ENCODE results near the gene PTPRK.

The PTPRK gene

GRCh38 chr6:128483472-128484135 lies 36.8 kb downstream of the PTPRK start:
- TF ChIP-seq CTCF (IDR thresholded peaks at IDR 0.05; ENCODE audit: low read depth, low read length) = no peak
- DNase-seq (ENCODE audit: low read depth, low spot score) = no peak
- no peak overlapping the region for H3K4me3 ChIP-seq (ENCODE audit: low read depth, low read length)
- in situ Hi-C loops (cut with HindIII; ENCODE audit: low sequenced_read_pairs) = no loop called here

- no peak overlapping the region for H3K4me3 ChIP-seq (ENCODE audit: low read depth, low read length)
- in situ Hi-C loops (cut with HindIII; ENCODE audit: low sequenced_read_pairs) = no loop called here
- no peak for TF ChIP-seq CTCF (IDR thresholded peaks at IDR 0.05; ENCODE audit: low read depth, low read length)
- no peak for DNase-seq (ENCODE audit: low read depth, low spot score)
These were observed 37.8 kb downstream of the PTPRK start for GRCh38 chr6:128482642-128483041.

- TF ChIP-seq CTCF (IDR thresholded peaks at IDR 0.05; ENCODE audit: low read depth, low read length) = no peak
- no peak overlapping the region for H3K4me3 ChIP-seq (ENCODE audit: low read depth, low read length)
- in situ Hi-C loops (cut with HindIII; ENCODE audit: low sequenced_read_pairs) = no loop called here
- no peak for DNase-seq (ENCODE audit: low read depth, low spot score)
These were observed 40.4 kb downstream of the PTPRK start for GRCh38 chr6:128479991-128480390.

- no peak for DNase-seq (ENCODE audit: low read depth, low spot score)
- in situ Hi-C loops (cut with HindIII; ENCODE audit: low sequenced_read_pairs) = no loop called here
- H3K4me3 ChIP-seq (ENCODE audit: low read depth, low read length) = no peak overlapping the region
- no peak for TF ChIP-seq CTCF (IDR thresholded peaks at IDR 0.05; ENCODE audit: low read depth, low read length)
These were observed 41.2 kb downstream of the PTPRK start for GRCh38 chr6:128479048-128479666.

GRCh38 chr6:128478230-128479047 lies 42.0 kb downstream of the PTPRK start:
- TF ChIP-seq CTCF (IDR thresholded peaks at IDR 0.05; ENCODE audit: low read depth, low read length) = no peak
- no peak overlapping the region for H3K4me3 ChIP-seq (ENCODE audit: low read depth, low read length)
- DNase-seq (ENCODE audit: low read depth, low spot score) = no peak
- in situ Hi-C loops (cut with HindIII; ENCODE audit: low sequenced_read_pairs) = no loop called here

GRCh38 chr6:128474933-128475332 lies 45.5 kb downstream of the PTPRK start:
- TF ChIP-seq CTCF (IDR thresholded peaks at IDR 0.05; ENCODE audit: low read depth, low read length) = no peak
- DNase-seq (ENCODE audit: low read depth, low spot score) = no peak
- in situ Hi-C loops (cut with HindIII; ENCODE audit: low sequenced_read_pairs) = no loop called here
- H3K4me3 ChIP-seq (ENCODE audit: low read depth, low read length) = no peak overlapping the region
